ENCODE results near the gene HAUS5.

Gene HAUS5

DNA sequence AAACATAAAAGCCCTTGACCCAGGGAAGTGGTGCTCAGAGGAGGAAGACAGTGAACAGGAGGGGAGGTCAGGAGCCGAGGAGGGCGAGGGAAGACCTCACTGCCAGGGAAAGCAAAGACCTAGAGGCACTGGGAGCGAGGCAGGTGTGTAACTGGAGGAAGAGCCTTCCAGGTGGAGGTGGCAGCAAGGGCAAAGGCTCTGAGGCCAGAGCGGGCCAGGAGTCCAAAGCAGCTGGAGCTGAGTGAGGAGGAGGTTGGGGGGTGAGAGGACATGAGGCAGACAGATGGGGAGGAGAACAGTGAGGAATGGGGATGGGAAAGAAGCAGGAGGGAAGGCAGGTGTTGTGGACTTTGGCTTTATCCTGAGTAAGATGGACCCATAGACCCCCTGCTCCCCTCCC lies 57.4 kb downstream of the HAUS5 start:
- Histone ChIP-seq H3K9me3 (ENCODE audit: low read length) (no peaks in the 10 kb centered on the region), H3F3A (ENCODE audit: insufficient read depth, low read length) (no peaks in the 10 kb centered on the region), H2AFZ (ENCODE audit: low read length) (no peak overlapping the region), H3K79me2 (ENCODE audit: insufficient read depth, low read length) (no peaks in the 10 kb centered on the region), H3K36me3 (ENCODE audit: insufficient read depth, low read length) (no peaks in the 10 kb centered on the region), H4K20me1 (ENCODE audit: insufficient read depth, low read length) (no peaks in the 10 kb centered on the region), H3K9ac (ENCODE audit: low read length) (no peak overlapping the region), H3K27ac (ENCODE audit: low read depth, low read length, poor library complexity, severe bottlenecking) (no peak overlapping the region), H3K9me2 (ENCODE audit: low read depth, low read length) (no peaks in the 10 kb centered on the region), H3K4me1 (ENCODE audit: insufficient read depth, low read length, severe bottlenecking) (no peaks in the 10 kb centered on the region), H3K27me3 (ENCODE audit: insufficient read depth, low read length) (peaks cover 6% of the 10 kb centered on the region; the same call in 1 of the 2 replicates), H3K4me3 (ENCODE audit: low read depth, low read length, poor library complexity, severe bottlenecking) (no peak overlapping the region), H3K4me2 (ENCODE audit: low read length) (no peak overlapping the region)
- TF ChIP-seq EZH2 (IDR thresholded peaks at IDR 0.05; ENCODE audit: borderline replicate concordance, low read length): no peak

DNA sequence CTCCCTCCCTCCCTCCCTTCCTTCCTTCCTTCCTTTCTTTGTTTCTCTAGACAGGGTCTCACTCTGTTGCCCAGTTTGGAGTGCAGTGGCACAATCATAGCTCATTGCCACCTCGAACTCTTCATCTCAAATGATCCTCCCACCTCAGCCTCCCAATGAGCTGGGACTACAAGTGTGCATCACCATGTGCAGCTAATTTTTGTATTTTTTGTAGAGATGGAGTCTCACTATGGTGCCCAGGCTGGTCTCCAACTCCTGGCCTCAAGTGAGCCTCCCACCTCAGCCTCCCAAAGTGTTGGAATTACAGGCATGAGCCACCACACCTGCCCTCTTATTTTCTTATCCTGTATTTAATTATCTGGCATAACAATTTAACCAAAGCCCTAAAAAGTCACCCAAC lies 58.2 kb downstream of the HAUS5 start:
- H3K4me2 ChIP-seq (ENCODE audit: low read length): no peak overlapping the region
- TF ChIP-seq, protein P1, sequence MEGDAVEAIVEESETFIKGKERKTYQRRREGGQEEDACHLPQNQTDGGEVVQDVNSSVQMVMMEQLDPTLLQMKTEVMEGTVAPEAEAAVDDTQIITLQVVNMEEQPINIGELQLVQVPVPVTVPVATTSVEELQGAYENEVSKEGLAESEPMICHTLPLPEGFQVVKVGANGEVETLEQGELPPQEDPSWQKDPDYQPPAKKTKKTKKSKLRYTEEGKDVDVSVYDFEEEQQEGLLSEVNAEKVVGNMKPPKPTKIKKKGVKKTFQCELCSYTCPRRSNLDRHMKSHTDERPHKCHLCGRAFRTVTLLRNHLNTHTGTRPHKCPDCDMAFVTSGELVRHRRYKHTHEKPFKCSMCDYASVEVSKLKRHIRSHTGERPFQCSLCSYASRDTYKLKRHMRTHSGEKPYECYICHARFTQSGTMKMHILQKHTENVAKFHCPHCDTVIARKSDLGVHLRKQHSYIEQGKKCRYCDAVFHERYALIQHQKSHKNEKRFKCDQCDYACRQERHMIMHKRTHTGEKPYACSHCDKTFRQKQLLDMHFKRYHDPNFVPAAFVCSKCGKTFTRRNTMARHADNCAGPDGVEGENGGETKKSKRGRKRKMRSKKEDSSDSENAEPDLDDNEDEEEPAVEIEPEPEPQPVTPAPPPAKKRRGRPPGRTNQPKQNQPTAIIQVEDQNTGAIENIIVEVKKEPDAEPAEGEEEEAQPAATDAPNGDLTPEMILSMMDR (IDR thresholded peaks at IDR 0.05; ENCODE audit: low read length): no peak
- TF ChIP-seq EZH2 (IDR thresholded peaks at IDR 0.05; ENCODE audit: borderline replicate concordance, low read length): no peak
- no peaks in the 10 kb centered on the region for H3K9me2 ChIP-seq (ENCODE audit: low read depth, low read length)
- H3K9ac ChIP-seq (ENCODE audit: low read length): no peak overlapping the region
- no peaks in the 10 kb centered on the region for H3K4me1 ChIP-seq (ENCODE audit: insufficient read depth, low read length, severe bottlenecking)
- no peak overlapping the region for H3K27ac ChIP-seq (ENCODE audit: low read depth, low read length, poor library complexity, severe bottlenecking)
- H3K79me2 ChIP-seq (ENCODE audit: insufficient read depth, low read length): no peaks in the 10 kb centered on the region
- no peaks in the 10 kb centered on the region for H3F3A ChIP-seq (ENCODE audit: insufficient read depth, low read length)
- no peak overlapping the region for H3K4me3 ChIP-seq (ENCODE audit: low read depth, low read length, poor library complexity, severe bottlenecking)
- no peaks in the 10 kb centered on the region for H3K36me3 ChIP-seq (ENCODE audit: insufficient read depth, low read length)
- no peaks in the 10 kb centered on the region for H4K20me1 ChIP-seq (ENCODE audit: insufficient read depth, low read length)
- H3K9me3 ChIP-seq (ENCODE audit: low read length): no peaks in the 10 kb centered on the region
- peaks cover 6% of the 10 kb centered on the region for H3K27me3 ChIP-seq (ENCODE audit: insufficient read depth, low read length)
- no peak overlapping the region for H2AFZ ChIP-seq (ENCODE audit: low read length)

DNA sequence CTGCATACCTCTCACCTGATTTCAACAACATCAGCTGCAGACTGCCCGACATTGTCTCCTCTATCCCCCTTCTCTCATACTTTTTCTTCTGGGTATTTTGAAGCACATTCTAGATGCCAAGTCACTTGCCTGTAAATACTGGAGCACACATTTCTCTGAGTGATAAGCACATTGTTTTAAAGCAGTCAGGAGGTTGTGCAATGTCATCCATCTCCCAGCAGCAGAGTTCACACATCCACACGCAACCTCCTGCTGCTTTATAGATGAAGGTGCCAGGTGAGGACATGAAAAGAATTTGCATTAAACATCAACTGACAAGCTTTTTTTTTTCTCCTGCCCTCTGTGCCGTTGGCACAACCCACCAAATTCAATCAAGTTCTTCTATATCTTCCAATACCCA lies 59.3 kb downstream of the HAUS5 start:
- no peak overlapping the region for H3K27ac ChIP-seq (ENCODE audit: low read depth, low read length, poor library complexity, severe bottlenecking)
- H3K9me3 ChIP-seq (ENCODE audit: low read length): no peaks in the 10 kb centered on the region
- TF ChIP-seq EZH2 (IDR thresholded peaks at IDR 0.05; ENCODE audit: borderline replicate concordance, low read length): no peak
- TF ChIP-seq, protein P1 (IDR thresholded peaks at IDR 0.05; ENCODE audit: low read length): no peak
- H3K27me3 ChIP-seq (ENCODE audit: insufficient read depth, low read length): peaks cover 4% of the 10 kb centered on the region; the same call in 1 of the 2 replicates
- no peaks in the 10 kb centered on the region for H3K9me2 ChIP-seq (ENCODE audit: low read depth, low read length)
- no peak overlapping the region for H3K4me3 ChIP-seq (ENCODE audit: low read depth, low read length, poor library complexity, severe bottlenecking)
- H3K79me2 ChIP-seq (ENCODE audit: insufficient read depth, low read length): no peaks in the 10 kb centered on the region
- H3K4me1 ChIP-seq (ENCODE audit: insufficient read depth, low read length, severe bottlenecking): no peaks in the 10 kb centered on the region
- no peaks in the 10 kb centered on the region for H3F3A ChIP-seq (ENCODE audit: insufficient read depth, low read length)
- H4K20me1 ChIP-seq (ENCODE audit: insufficient read depth, low read length): no peaks in the 10 kb centered on the region
- no peak overlapping the region for H2AFZ ChIP-seq (ENCODE audit: low read length)
- H3K4me2 ChIP-seq (ENCODE audit: low read length): no peak overlapping the region
- H3K9ac ChIP-seq (ENCODE audit: low read length): no peak overlapping the region
- no peaks in the 10 kb centered on the region for H3K36me3 ChIP-seq (ENCODE audit: insufficient read depth, low read length)

DNA sequence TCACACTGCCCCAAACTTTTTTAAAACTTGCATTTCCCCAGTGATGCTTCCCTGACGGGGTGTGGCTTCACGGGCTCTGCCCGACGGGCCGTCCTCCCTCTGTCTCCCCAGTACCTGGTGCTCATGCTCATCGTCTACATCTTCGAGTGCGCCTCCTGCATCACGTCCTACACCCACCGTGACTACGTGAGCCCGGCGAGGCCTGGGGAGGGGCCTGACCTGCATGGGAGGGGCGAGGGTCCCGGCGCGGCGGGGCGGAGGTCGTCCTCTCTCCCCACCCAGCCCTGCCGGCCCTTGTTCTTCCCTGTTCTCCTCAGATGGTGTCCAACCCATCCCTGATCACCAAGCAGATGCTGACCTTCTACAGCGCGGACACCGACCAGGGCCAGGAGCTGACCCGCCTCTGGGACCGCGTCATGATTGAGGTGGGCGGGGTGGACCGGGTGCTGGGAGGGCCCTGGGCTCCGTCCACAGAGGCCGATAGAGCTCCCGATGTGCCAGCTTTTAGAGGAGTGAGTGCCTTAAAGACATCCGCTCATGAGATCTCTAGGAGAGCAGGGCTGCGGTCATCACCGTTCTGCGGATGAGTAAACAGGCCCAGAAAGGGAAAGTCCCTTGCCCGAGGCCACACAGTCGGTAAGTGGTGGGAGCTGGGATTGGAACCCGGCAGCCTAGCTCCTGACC lies 60.7 kb downstream of the HAUS5 start:
- no peak overlapping the region for H2AFZ ChIP-seq (ENCODE audit: low read length)
- H3K4me2 ChIP-seq (ENCODE audit: low read length): peak overlapping the region; percentile 40; the same call in 1 of the 2 replicates

More for the DNA sequence above, 60.7 kb downstream of the HAUS5 start:
- H3K4me1 ChIP-seq (ENCODE audit: insufficient read depth, low read length, severe bottlenecking): no peaks in the 10 kb centered on the region
- H3K79me2 ChIP-seq (ENCODE audit: insufficient read depth, low read length): no peaks in the 10 kb centered on the region
- H3K27ac ChIP-seq (ENCODE audit: low read depth, low read length, poor library complexity, severe bottlenecking): no peak overlapping the region
- no peaks in the 10 kb centered on the region for H3K9me2 ChIP-seq (ENCODE audit: low read depth, low read length)
- H3K36me3 ChIP-seq (ENCODE audit: insufficient read depth, low read length): no peaks in the 10 kb centered on the region
- no peak overlapping the region for H3K9ac ChIP-seq (ENCODE audit: low read length)
- peak overlapping the region; percentile 27 for H3K4me3 ChIP-seq (ENCODE audit: low read depth, low read length, poor library complexity, severe bottlenecking)
- H4K20me1 ChIP-seq (ENCODE audit: insufficient read depth, low read length): no peaks in the 10 kb centered on the region
- TF ChIP-seq, protein P1 (IDR thresholded peaks at IDR 0.05; ENCODE audit: low read length): no peak
- H3F3A ChIP-seq (ENCODE audit: insufficient read depth, low read length): no peaks in the 10 kb centered on the region
- H3K27me3 ChIP-seq (ENCODE audit: insufficient read depth, low read length): peaks cover 4% of the 10 kb centered on the region; the same call in 1 of the 2 replicates
- H3K9me3 ChIP-seq (ENCODE audit: low read length): no peaks in the 10 kb centered on the region

Data from OCI-LY1 (cell line).